Stomach (tissue), 9 donors: Measurements from ENCODE around the gene PTGDR2. TPM values are rescaled to one million over a fixed set of nuclear protein-coding genes. Genes with fewer than 3 reads are reported as not detected.

Source experiments
- DNase-seq, 2 donors: peaks; one replicate each; pipeline versions ENCODE4 v3.0.0 to v3.0.0-alpha.2; 2013 to 2019
- H3K27ac ChIP-seq, 5 donors: fragments of 200-600 bp in 4 of 5; sonication (generic) in 4 of 5; one replicate each; pipeline ENCODE4 v1.5.1; 2013 to 2019; ENCODE audit warnings: mild to moderate bottlenecking in 1 of 5, moderate library complexity in 1 of 5
- H3K27me3 ChIP-seq, 3 donors: fragments of 200-600 bp; sonication (generic); one replicate each; pipeline ENCODE4 v1.5.1; 2017 to 2019; ENCODE audit warnings: mixed run types in 1 of 3
- H3K36me3 ChIP-seq, 4 donors: fragments of 200-600 bp; sonication (generic); 1 replicate in 3 of 4; 2 replicates in 1 of 4; pipeline ENCODE4 v1.5.1; 2016 to 2019
- H3K4me1 ChIP-seq, 4 donors: fragments of 200-600 bp; sonication (generic); one replicate each; pipeline ENCODE4 v1.5.1; 2016 to 2019
- H3K4me3 ChIP-seq, 4 donors: fragments of 200-600 bp; sonication (generic) in 3 of 4; one replicate each; pipeline ENCODE4 v1.5.1; 2016 to 2019; ENCODE audit warnings: mild to moderate bottlenecking in 1 of 4
- H3K9me3 ChIP-seq, 4 donors: fragments of 200-600 bp; sonication (generic); one replicate each; pipeline ENCODE4 v1.5.1; 2016 to 2019
- CTCF ChIP-seq, 7 experiments: fragments of 450-650 bp in 4 of 7; fragments of 200-600 bp in 3 of 7; sonication (generic) in 3 of 7; IDR thresholded peaks; one replicate each; pipeline ENCODE4 v1.5.1; 2016 to 2019; ENCODE audit warnings: antibody characterized with exemption in 7 of 7, control low read depth in 2 of 7, mild to moderate bottlenecking in 1 of 7
- EP300 ChIP-seq: sonication (generic); formaldehyde crosslinking; IDR thresholded peaks from one replicate; pipeline ENCODE4 v1.6.1; 2017; ENCODE audit warnings: antibody characterized with exemption
- POLR2A ChIP-seq, 4 donors: fragments of 450-650 bp; IDR thresholded peaks; one replicate each; pipeline ENCODE4 v1.6.1; 2016; ENCODE audit warnings: antibody characterized with exemption in 4 of 4, control low read depth in 2 of 4, mild to moderate bottlenecking in 1 of 4, moderate library complexity in 1 of 4
- POLR2AphosphoS5 ChIP-seq, 3 donors: sonication (generic); formaldehyde crosslinking; IDR thresholded peaks; one replicate each; pipeline ENCODE4 v1.6.1; 2016; ENCODE audit warnings: antibody characterized with exemption in 3 of 3
- WGBS, 5 donors: extraction: QIAGEN DNeasy Blood & Tissue Kit in 3 of 5; methylation state at CpG; one replicate each; pipeline versions ENCODE4 v1.1.5 to v1.1.7; 2013 to 2018; 5-methylcytosine and 5-hydroxymethylcytosine counted together
- intact Hi-C: fragments of 100-400 bp; cut with DNase I; formaldehyde crosslinking; loops from one replicate; pipeline ENCODE4 v1.15.1; 2023; ENCODE audit warnings: low total_unique reads
- polyA plus RNA-seq, 3 donors: library from polyadenylated mRNA; stranded (reverse); fragments of 200-250 nt; gene quantifications; one replicate each; pipeline ENCODE4 v1.2.3, GENCODE V29; 2013
- total RNA-seq, 5 donors: library from RNA; depleted of rRNA; stranded (reverse); fragments of >200 nt; gene quantifications; one replicate each; pipeline versions ENCODE4 v1.1.0 to v1.2.3, GENCODE V29; 2014 to 2016
- donor health status: healthy with polysubstance abuse.
- donor health status: Bipolar disorder and iron deficiency.
- donor health status: healthy.

PTGDR2 gene
- total and polyA plus RNA-seq, 8 donors, result 2.1 to 67.8 (median 12.3) TPM; not detected in 2

DNA sequence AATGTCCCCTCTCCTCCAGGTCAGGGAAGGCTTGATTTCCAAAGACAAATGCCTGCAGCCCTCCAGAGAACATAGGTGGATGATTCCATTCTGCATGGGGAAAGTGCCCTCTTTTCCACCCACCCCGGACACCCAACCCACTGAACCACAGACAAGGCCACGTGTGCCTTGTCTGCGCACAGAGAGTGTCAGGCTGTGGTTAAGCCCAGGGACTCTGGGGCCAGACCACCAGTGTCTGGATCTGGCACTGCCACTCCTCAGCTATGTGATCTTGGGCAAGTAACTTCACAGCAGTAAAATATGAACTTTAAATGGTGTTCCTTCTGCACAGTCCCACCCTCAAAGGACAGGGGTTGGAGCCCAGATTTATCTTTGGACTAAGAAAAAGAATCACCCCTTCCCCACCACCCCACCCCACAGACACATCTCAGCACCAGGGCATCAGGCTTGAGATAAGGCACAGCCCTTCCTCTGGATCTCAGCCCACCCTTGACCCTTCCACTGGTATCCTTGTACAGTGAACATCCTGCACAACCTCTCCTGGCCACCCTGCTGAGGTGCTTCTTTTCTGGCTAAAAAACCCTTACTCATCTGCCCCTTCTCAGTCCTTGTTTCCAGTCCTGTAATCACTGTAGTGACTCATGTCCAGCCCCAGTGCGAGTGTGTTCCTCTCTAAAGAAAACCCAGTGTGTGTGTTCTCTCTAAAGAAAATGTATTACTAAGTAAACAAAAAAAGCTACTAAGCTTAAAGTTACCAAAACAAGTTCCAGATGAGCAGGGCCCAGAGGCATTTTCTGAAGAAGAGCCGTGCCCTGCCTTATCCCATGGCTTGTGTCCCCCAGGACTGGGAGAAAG lies 1.9 kb upstream of the PTGDR2 start:
- intact Hi-C loops, result no loop called here
- no peaks in the 10 kb centered on the region for H3K9me3 ChIP-seq
- no peak overlapping the region for H3K4me3 ChIP-seq
- TF ChIP-seq POLR2A (IDR thresholded peaks at IDR 0.05) (no peak), EP300 (no peak), POLR2AphosphoS5 (IDR thresholded peaks at IDR 0.05) (no peak), CTCF (IDR thresholded peaks at IDR 0.05) (no peak)
- H3K27ac ChIP-seq, result peak overlapping the region in 3 of 5 donors; percentile 25 to 60 (median 46)
- peaks cover 0 to 8% (median 0%) of the 10 kb centered on the region in 3 donors for H3K27me3 ChIP-seq
- H3K36me3 ChIP-seq, result peaks cover 0 to 8% (median 2%) of the 10 kb centered on the region in 4 donors
- 74 to 82% (median 77%) methylated on average over 5 of the region's 5 CpGs for WGBS, 5 donors
- peaks cover 3 to 12% (median 8%) of the 10 kb centered on the region in 4 donors for H3K4me1 ChIP-seq
- no peak for DNase-seq

DNA sequence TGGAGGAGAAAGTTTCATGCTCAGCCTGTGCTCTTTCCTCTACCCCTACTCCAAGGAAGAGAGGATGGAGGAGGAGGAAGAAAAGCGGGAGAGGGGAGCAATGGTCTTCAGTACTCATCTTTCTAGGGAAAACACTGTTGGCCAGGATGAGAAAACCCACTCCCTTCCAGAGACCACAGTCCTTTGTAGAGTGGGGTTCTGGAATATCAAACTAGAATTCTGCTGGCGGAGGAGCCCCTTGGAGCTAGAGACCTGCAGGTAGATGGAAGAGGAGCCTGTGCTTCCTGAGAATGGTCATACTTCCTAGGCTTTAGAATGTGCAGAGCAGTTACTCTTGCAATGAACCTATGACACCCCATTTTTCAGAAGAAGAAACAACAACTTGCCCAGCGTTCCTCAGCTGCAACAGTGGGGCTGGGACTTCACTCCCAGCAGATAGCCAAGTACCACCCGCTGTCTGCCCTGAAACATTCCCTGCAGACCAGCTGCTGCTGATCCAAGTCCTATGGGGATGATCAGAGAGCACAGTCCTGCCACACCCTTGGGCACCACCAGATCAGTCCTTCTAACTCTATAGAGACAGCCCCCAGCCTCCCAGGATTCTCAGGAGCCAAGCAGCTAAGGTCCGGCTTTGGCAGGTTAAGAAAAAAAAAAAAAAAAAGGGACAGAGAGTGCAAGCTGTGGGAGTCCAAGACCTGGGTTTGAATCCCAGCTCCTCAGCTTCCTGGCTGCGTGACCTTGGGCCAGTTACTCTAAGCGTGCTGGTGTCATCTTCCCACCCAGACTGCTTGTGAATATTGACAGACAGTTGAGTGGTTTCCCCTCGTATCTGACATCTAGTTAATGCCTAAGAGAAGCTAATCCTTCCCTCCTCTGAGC lies 664 bp downstream of the PTGDR2 start:
- WGBS, 5 donors, result 37 to 55% (median 42%) methylated on average over 7 to 8 of the region's 8 CpGs
- peak overlapping the region in 4 of 5 donors; percentile 25 to 56 (median 34) for H3K27ac ChIP-seq

DNA sequence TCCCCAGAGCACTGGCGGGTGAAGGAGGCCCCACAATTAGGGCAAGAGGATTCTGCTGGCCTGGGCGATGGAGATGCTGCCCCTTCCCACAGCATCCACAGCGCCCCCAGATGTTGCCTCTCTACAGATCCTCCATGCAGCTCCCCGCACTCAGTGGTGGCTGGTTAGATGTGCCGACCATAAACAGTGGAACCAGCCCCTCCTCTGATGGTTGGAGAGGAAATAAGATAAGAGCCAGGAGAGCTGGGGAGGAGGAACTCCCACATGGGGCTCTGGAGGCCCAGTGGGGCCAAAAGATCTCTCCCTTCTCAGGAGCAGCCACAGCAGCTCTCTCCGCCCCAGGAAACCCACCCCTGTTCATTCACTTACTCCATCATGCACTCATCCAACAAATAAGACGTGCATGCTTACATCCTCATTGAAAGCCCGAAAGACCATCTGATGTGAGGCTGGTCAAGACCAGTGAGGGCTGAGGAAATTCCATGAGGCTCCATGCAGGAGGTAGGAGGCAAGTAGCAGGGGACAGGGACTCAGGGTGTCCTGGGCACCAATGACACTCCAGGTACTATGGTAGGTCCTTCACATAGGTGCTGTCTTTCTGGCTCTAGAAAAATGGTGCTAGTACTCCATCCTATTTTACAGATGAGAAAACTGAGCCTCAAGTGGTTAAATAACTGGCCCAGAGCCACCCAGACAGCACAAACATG lies 1.5 kb downstream of the PTGDR2 start:
- DNase-seq, result no peak
- peak overlapping the region; percentile 12 to 20 (median 18) for H3K4me3 ChIP-seq
- intact Hi-C loops, result no loop called here
- H3K27ac ChIP-seq, result peak overlapping the region in 1 of 5 donors; percentile 56
- peaks cover 21 to 41% (median 32%) of the 10 kb centered on the region in 4 donors for H3K36me3 ChIP-seq
- peaks cover 11 to 27% (median 14%) of the 10 kb centered on the region in 4 donors for H3K4me1 ChIP-seq
- no peaks in the 10 kb centered on the region for H3K9me3 ChIP-seq
- WGBS, 5 donors, result 59 to 81% (median 76%) methylated on average over 7 to 8 of the region's 8 CpGs
- H3K27me3 ChIP-seq, result peaks cover 0 to 11% (median 0%) of the 10 kb centered on the region in 3 donors
- no peak for TF ChIP-seq CTCF (IDR thresholded peaks at IDR 0.05)
- TF ChIP-seq EP300, result no peak
- no peak for TF ChIP-seq POLR2A (IDR thresholded peaks at IDR 0.05)
- no peak for TF ChIP-seq POLR2AphosphoS5 (IDR thresholded peaks at IDR 0.05)

More for the DNA sequence above, 664 bp downstream of the PTGDR2 start:
- H3K36me3 ChIP-seq, result peaks cover 13 to 33% (median 24%) of the 10 kb centered on the region in 4 donors
- H3K27me3 ChIP-seq, result peaks cover 0 to 11% (median 0%) of the 10 kb centered on the region in 3 donors
- TF ChIP-seq POLR2A (IDR thresholded peaks at IDR 0.05), result no peak
- no peak for TF ChIP-seq CTCF (IDR thresholded peaks at IDR 0.05)
- no peak for TF ChIP-seq EP300
- no peak for TF ChIP-seq POLR2AphosphoS5 (IDR thresholded peaks at IDR 0.05)
- peaks cover 11 to 27% (median 14%) of the 10 kb centered on the region in 4 donors for H3K4me1 ChIP-seq
- peak overlapping the region; percentile 12 to 20 (median 18) for H3K4me3 ChIP-seq
- intact Hi-C loops, result no loop called here
- no peaks in the 10 kb centered on the region for H3K9me3 ChIP-seq
- no peak for DNase-seq
